HL-60/S4 treated with retinoic acid at 250 ng/mL for 4 days and 3 days (cell line): Measurements from ENCODE around the gene KAT2B.

ENCODE experiments used
- in situ Hi-C: fragments of 300-500 bp; cut with MboI; formaldehyde crosslinking; loops from 2 replicates; pipeline ENCODE4 v1.7.0; 2022; ENCODE audit warnings: low sequenced_read_pairs

KAT2B gene

GRCh38 chr3:20064796-20065564, 24.7 kb downstream of the KAT2B start:
- in situ Hi-C loops: no loop called here

- in situ Hi-C loops: no loop called here
These were observed 25.8 kb downstream of the KAT2B start for GRCh38 chr3:20066079-20066478.

GRCh38 chr3:20066850-20067617, 26.8 kb downstream of the KAT2B start:
- in situ Hi-C loops: no loop called here

GRCh38 chr3:20068512-20069177, 28.4 kb downstream of the KAT2B start:
- in situ Hi-C loops: no loop called here

- in situ Hi-C loops: no loop called here
These were observed 28.9 kb downstream of the KAT2B start for GRCh38 chr3:20069178-20069532.

- in situ Hi-C loops: no loop called here
These were observed 30.9 kb downstream of the KAT2B start for GRCh38 chr3:20071175-20071574.

GRCh38 chr3:20072422-20072821, 32.2 kb downstream of the KAT2B start:
- in situ Hi-C loops: no loop called here

GRCh38 chr3:20073068-20073467, 32.8 kb downstream of the KAT2B start:
- in situ Hi-C loops: no loop called here

- in situ Hi-C loops: no loop called here
These were observed 33.4 kb downstream of the KAT2B start for GRCh38 chr3:20073683-20074082.

GRCh38 chr3:20074226-20075063, 34.2 kb downstream of the KAT2B start:
- in situ Hi-C loops: no loop called here

GRCh38 chr3:20075197-20075596, 35.0 kb downstream of the KAT2B start:
- in situ Hi-C loops: no loop called here

GRCh38 chr3:20076296-20076997, 36.2 kb downstream of the KAT2B start:
- in situ Hi-C loops: no loop called here

- in situ Hi-C loops: no loop called here
These were observed 36.8 kb downstream of the KAT2B start for GRCh38 chr3:20077068-20077467.

GRCh38 chr3:20078194-20078714, 38.0 kb downstream of the KAT2B start:
- in situ Hi-C loops: no loop called here

- in situ Hi-C loops: no loop called here
These were observed 39.4 kb downstream of the KAT2B start for GRCh38 chr3:20079621-20080020.

GRCh38 chr3:20080956-20081554, 40.8 kb downstream of the KAT2B start:
- in situ Hi-C loops: no loop called here

GRCh38 chr3:20083253-20083652, 43.0 kb downstream of the KAT2B start:
- in situ Hi-C loops: no loop called here

GRCh38 chr3:20083953-20084352, 43.7 kb downstream of the KAT2B start:
- in situ Hi-C loops: no loop called here

GRCh38 chr3:20091331-20092047, 51.2 kb downstream of the KAT2B start:
- in situ Hi-C loops: no loop called here
